ACC112 (cell line): ENCODE data around the gene DNAJB8.

Experiments used
- H2AFZ ChIP-seq: fragments of 200-600 bp; sonication (generic); one replicate; pipeline ENCODE4 v1.6.0; 2017; ENCODE audit warnings: antibody characterized with exemption, low read length; ENCODE audit not compliant: unreplicated experiment
- H3K27ac ChIP-seq: fragments of 200-600 bp; sonication (generic); 2 replicates; pipeline ENCODE4 v1.5.1; 2014; ENCODE audit warnings: low read depth, mild to moderate bottlenecking, antibody characterized with exemption, low read length, moderate library complexity
- H3K27me3 ChIP-seq: fragments of 200-600 bp; sonication (generic); 2 replicates; pipeline ENCODE4 v1.6.1; 2014; ENCODE audit warnings: mild to moderate bottlenecking, antibody characterized with exemption, low read length, moderate library complexity, mixed read lengths; ENCODE audit not compliant: insufficient read depth
- H3K36me3 ChIP-seq: fragments of 200-600 bp; sonication (generic); 2 replicates; pipeline ENCODE4 v1.6.1; 2016; ENCODE audit warnings: mild to moderate bottlenecking, antibody characterized with exemption, low read length, moderate library complexity, mixed read lengths; ENCODE audit not compliant: insufficient read depth
- H3K4me1 ChIP-seq: fragments of 200-600 bp; sonication (generic); one replicate; pipeline ENCODE4 v1.6.1; 2016; ENCODE audit warnings: low read length, mixed read lengths; ENCODE audit not compliant: insufficient read depth, unreplicated experiment, control insufficient read depth
- H3K4me3 ChIP-seq: fragments of 200-600 bp; sonication (generic); 2 replicates; pipeline ENCODE4 v1.5.1; 2014; ENCODE audit warnings: mild to moderate bottlenecking, low read depth, low read length
- H3K79me2 ChIP-seq: fragments of 200-600 bp; sonication (generic); one replicate; pipeline ENCODE4 v1.6.0; 2016; ENCODE audit warnings: low read length; ENCODE audit not compliant: control insufficient read depth, unreplicated experiment, insufficient read depth

DNAJB8 gene

DNA sequence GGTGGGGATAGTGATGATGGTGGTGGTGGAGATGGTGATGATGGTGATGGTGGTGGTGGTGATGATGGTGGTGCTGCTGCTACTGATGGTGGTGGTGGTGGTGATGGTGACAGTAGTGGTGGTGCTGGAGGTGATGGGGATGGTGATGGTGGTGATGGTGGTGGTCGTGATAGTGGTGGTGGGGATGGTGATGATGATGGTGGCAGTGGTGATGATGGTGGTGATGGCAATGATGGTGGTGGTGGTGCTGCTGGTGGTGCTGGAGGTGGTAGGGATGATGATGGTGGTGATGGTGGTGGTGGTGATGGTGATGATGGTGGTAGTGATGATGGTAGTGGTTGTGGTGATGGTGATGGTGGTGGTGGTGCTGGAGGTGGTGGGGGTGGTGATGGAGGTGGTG lies 21.3 kb downstream of the DNAJB8 start:
- H3K27me3 ChIP-seq: peaks cover 33% of the 10 kb centered on the region
- H3K79me2 ChIP-seq: no peaks in the 10 kb centered on the region

DNA sequence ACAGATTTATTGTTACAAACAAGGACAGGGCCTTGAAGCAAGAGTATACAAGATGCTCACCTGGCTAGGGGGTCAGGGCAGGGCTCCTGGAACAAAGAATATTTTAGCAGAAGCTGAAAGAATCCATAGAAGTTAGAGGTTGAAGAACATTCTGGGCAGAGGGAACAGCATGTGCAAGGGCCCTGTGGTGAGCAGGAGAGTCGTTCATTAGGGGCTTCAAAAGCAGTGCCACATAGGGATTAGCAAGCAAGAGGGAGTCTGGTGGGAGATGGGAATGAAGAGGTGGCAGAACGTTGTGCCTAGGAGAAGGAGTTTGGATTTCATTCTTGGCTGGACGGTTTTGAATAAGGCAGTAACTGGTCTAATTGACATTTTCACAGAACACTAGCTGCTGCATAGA lies 22.9 kb downstream of the DNAJB8 start:
- Histone ChIP-seq H3K4me3 (no peak overlapping the region), H3K36me3 (no peaks in the 10 kb centered on the region), H3K27ac (no peak overlapping the region), H3K79me2 (no peaks in the 10 kb centered on the region), H3K27me3 (peaks cover 38% of the 10 kb centered on the region), H2AFZ (no peak overlapping the region), H3K4me1 (peaks cover 2% of the 10 kb centered on the region)

More for the DNA sequence above, 21.3 kb downstream of the DNAJB8 start:
- Histone ChIP-seq H3K36me3 (no peaks in the 10 kb centered on the region), H2AFZ (no peak overlapping the region), H3K4me1 (peaks cover 3% of the 10 kb centered on the region), H3K27ac (no peak overlapping the region), H3K4me3 (no peak overlapping the region)

GRCh38 chr3:128442949-128443348 lies 23.7 kb downstream of the DNAJB8 start:
- H3K4me1 ChIP-seq: no peaks in the 10 kb centered on the region

GRCh38 chr3:128442070-128442469 lies 24.6 kb downstream of the DNAJB8 start:
- Histone ChIP-seq H3K4me3 (no peak overlapping the region), H3K27ac (no peak overlapping the region), H3K79me2 (no peaks in the 10 kb centered on the region), H3K4me1 (no peaks in the 10 kb centered on the region), H2AFZ (no peak overlapping the region), H3K36me3 (no peaks in the 10 kb centered on the region), H3K27me3 (peaks cover 38% of the 10 kb centered on the region)

More at GRCh38 chr3:128442949-128443348, 23.7 kb downstream of the DNAJB8 start:
- H2AFZ ChIP-seq: no peak overlapping the region
- H3K4me3 ChIP-seq: no peak overlapping the region
- no peak overlapping the region for H3K27ac ChIP-seq
- peaks cover 38% of the 10 kb centered on the region for H3K27me3 ChIP-seq
- no peaks in the 10 kb centered on the region for H3K79me2 ChIP-seq
- no peaks in the 10 kb centered on the region for H3K36me3 ChIP-seq

DNA sequence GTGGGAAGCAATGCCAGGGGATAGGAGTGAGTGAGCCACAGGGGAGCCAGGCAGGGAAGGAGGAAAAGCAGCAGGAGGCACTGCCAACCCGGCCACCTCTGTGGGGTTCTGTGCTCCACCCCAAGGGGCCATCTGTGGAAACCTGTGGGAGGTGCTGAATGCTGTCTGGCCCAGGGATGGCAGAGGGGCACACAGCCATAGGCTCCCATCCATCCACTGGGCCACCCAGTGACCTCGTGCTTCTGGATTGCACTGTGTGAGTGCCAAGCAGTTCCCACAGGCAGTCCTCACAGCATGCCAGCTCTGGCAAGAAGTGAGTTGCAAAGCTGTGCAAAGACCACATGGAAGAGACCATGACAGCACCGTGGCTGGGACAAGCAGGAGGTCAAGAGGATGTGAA lies 27.5 kb downstream of the DNAJB8 start:
- no peaks in the 10 kb centered on the region for H3K36me3 ChIP-seq
- H3K27me3 ChIP-seq: peaks cover 47% of the 10 kb centered on the region
- H3K4me3 ChIP-seq: no peak overlapping the region
- no peak overlapping the region for H3K27ac ChIP-seq
- no peaks in the 10 kb centered on the region for H3K4me1 ChIP-seq
- H2AFZ ChIP-seq: no peak overlapping the region
- H3K79me2 ChIP-seq: no peaks in the 10 kb centered on the region

- no peaks in the 10 kb centered on the region for H3K4me1 ChIP-seq
- peaks cover 46% of the 10 kb centered on the region for H3K27me3 ChIP-seq
- H2AFZ ChIP-seq: no peak overlapping the region
- H3K36me3 ChIP-seq: no peaks in the 10 kb centered on the region
- no peaks in the 10 kb centered on the region for H3K79me2 ChIP-seq
- H3K4me3 ChIP-seq: no peak overlapping the region
- H3K27ac ChIP-seq: no peak overlapping the region
These were observed 28.1 kb downstream of the DNAJB8 start for GRCh38 chr3:128438488-128439072.

DNA sequence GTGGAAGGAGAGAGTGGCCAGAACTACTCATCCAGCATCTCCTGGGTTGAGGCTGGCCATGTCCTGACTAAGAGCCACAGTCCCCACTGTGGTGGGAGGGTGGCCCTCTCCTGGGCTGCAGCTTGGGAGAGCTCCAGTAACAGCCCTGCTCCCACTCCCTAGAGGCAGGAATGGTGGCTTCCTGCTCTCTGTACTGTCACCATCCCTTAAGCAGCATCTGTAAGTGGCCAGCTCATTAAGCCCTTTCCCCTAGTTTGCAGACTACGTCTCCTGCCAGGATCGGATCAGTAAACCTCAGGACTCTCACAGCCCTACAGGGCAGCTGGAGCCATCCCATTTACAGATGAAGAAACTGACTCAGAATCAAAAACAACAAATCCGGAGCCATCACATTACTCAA lies 30.5 kb downstream of the DNAJB8 start:
- H3K79me2 ChIP-seq: no peaks in the 10 kb centered on the region
- H2AFZ ChIP-seq: no peak overlapping the region
- H3K27me3 ChIP-seq: peaks cover 59% of the 10 kb centered on the region
- H3K36me3 ChIP-seq: no peaks in the 10 kb centered on the region
- H3K4me1 ChIP-seq: no peaks in the 10 kb centered on the region
- no peak overlapping the region for H3K27ac ChIP-seq
- H3K4me3 ChIP-seq: no peak overlapping the region

DNA sequence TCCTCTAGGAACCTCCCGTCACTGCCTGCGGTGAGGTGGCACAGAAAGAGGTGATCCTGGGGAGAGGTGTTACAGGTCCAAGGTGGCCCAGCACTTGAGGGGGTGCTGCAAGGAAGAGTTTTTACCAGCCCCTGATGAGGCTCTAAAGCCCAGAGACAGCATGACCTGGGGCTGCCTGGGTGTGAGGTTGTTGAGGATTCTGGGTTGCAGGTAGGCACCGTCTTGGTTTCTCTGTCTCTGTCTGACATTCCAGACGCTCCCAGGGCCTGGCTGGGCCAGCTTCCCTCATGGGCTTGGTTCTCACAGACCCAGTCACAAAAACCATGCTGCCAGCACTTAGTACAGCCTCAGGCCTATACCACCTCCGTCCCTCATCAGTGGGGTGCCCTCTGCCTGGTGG lies 31.1 kb downstream of the DNAJB8 start:
- no peaks in the 10 kb centered on the region for H3K79me2 ChIP-seq
- no peaks in the 10 kb centered on the region for H3K4me1 ChIP-seq
- H2AFZ ChIP-seq: no peak overlapping the region
- H3K27ac ChIP-seq: no peak overlapping the region
- peaks cover 56% of the 10 kb centered on the region for H3K27me3 ChIP-seq
- H3K4me3 ChIP-seq: no peak overlapping the region
- H3K36me3 ChIP-seq: no peaks in the 10 kb centered on the region

- Histone ChIP-seq H3K27ac (no peak overlapping the region), H3K4me3 (no peak overlapping the region), H3K4me1 (no peaks in the 10 kb centered on the region), H3K36me3 (no peaks in the 10 kb centered on the region), H2AFZ (no peak overlapping the region), H3K27me3 (peaks cover 53% of the 10 kb centered on the region), H3K79me2 (no peaks in the 10 kb centered on the region)
These were observed 31.6 kb downstream of the DNAJB8 start for GRCh38 chr3:128435058-128435457.

GRCh38 chr3:128434524-128434923 lies 32.2 kb downstream of the DNAJB8 start:
- H3K79me2 ChIP-seq: no peaks in the 10 kb centered on the region
- peaks cover 48% of the 10 kb centered on the region for H3K27me3 ChIP-seq
- H3K4me1 ChIP-seq: no peaks in the 10 kb centered on the region
- H3K4me3 ChIP-seq: no peak overlapping the region
- H3K36me3 ChIP-seq: no peaks in the 10 kb centered on the region
- H3K27ac ChIP-seq: no peak overlapping the region
- H2AFZ ChIP-seq: no peak overlapping the region

DNA sequence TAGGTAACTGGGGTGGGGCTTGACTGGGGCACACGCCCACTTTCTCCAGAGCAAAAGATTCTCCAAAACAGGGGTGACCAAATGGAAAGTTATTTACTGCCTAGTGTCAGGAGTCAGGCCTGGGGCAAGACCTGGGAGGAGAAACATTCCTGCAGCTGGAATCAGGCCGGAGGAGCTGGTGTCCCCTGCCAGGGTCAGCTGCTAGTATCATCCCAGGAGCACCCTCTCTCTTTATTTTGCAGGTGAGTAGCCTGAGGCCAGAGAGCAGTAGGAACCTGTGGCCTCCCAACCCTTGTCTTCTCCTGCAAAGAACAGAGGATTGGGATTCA lies 32.9 kb downstream of the DNAJB8 start:
- Histone ChIP-seq H3K27me3 (peaks cover 44% of the 10 kb centered on the region), H3K36me3 (no peaks in the 10 kb centered on the region), H3K27ac (no peak overlapping the region)

More for the DNA sequence above, 32.9 kb downstream of the DNAJB8 start:
- no peak overlapping the region for H3K4me3 ChIP-seq
- H3K4me1 ChIP-seq: no peaks in the 10 kb centered on the region
- H2AFZ ChIP-seq: no peak overlapping the region
- H3K79me2 ChIP-seq: no peaks in the 10 kb centered on the region
